Measurements from ENCODE around the gene LIN9. TPM values are rescaled to one million over a fixed set of nuclear protein-coding genes. Genes with fewer than 3 reads are reported as not detected.
"Not testable (repeated sequence)": the region's sequence is repeated elsewhere in the genome, so short reads cannot be mapped to it uniquely, and the experiment has no call there.

Gene LIN9
- total and polyA plus RNA-seq, 2 donors (not counting 3 experiments of a cell fraction or from before 2014, with no cell fraction given), result 2.5 to 7.6 TPM

DNA sequence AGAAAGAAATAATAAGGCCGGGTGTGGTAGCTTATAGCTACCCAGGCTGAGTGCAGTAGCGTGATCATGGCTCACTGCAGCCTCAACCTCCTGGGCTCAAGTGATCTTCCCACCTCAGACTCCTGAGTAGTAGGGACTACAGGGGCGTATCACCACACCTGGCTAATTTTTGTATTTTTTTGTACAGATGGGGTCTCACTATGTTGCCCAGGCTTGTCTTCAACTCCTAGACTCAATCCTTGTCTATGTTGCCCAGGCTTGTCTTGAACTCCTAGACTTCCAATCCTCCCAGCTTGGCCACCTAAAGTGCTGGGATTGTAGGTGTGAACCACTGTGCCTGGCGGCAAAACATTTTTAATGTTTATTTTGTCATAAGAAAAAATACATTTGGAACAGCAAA lies 55.0 kb downstream of the LIN9 start:
- ChIA-PET CTCF (no interaction called here), POLR2A (no interaction called here)
- Histone ChIP-seq H3K27ac (ENCODE audit: insufficient read depth, low read depth, low read length) (no peak overlapping the region), H4K20me1 (replicated peaks; ENCODE audit: control insufficient read depth, extremely low read depth, insufficient read depth, low read length) (no peaks in the 10 kb centered on the region), H3K79me2 (ENCODE audit: control insufficient read depth, insufficient read depth, low read length) (no peaks in the 10 kb centered on the region), H3K9me1 (replicated peaks; ENCODE audit: control insufficient read depth, extremely low read depth, insufficient read depth, low read length) (no peaks in the 10 kb centered on the region), H3K9me3 (replicated peaks; ENCODE audit: control insufficient read depth, insufficient read depth, low read length) (no peaks in the 10 kb centered on the region), H2AFZ (ENCODE audit: low read depth, low read length) (no peak overlapping the region), H3K4me3 (replicated peaks in 1 of 3; ENCODE audit: insufficient read depth in 1 of 3, low read depth in 1 of 3, low read length in 3 of 3) (no peak overlapping the region), H3K27me3 (ENCODE audit: control insufficient read depth in 2 of 2, insufficient read depth in 2 of 2, low read length in 2 of 2) (no peaks in the 10 kb centered on the region), H3K36me3 (ENCODE audit: control insufficient read depth in 2 of 2, extremely low read depth in 1 of 2, insufficient read depth in 2 of 2, low read length in 2 of 2) (peaks cover 0 to 4% of the 10 kb centered on the region in 2 experiments), H3K4me2 (ENCODE audit: insufficient read depth, low read length) (no peak overlapping the region), H3K4me1 (ENCODE audit: control insufficient read depth, extremely low read depth, insufficient read depth, low read length) (no peaks in the 10 kb centered on the region), H3K9ac (replicated peaks; ENCODE audit: extremely low read depth, insufficient read depth, low read length) (no peak overlapping the region)
- intact Hi-C loops (cut with micrococcal nuclease), result no loop called here
- DNase-seq (ENCODE audit: low read depth, low spot score), result no peak
- dilution Hi-C loops (cut with MboI; ENCODE audit: extremely low pct_ligation_motif_present, low sequenced_read_pairs), result no loop called here
- BruUV-seq (replicated peaks), result no TSS peak
- TF ChIP-seq JUN (IDR thresholded peaks at IDR 0.05; ENCODE audit: borderline replicate concordance, insufficient read depth, insufficient read length, low read depth) (no peak), MYC (IDR thresholded peaks at IDR 0.05; ENCODE audit: low read depth, low read length) (no peak), MAX (IDR thresholded peaks at IDR 0.05; ENCODE audit: insufficient read depth, insufficient read length) (no peak), POLR2A (IDR thresholded peaks at IDR 0.05; ENCODE audit: low read depth, low read length) (no peak), EZH2 (IDR thresholded peaks at IDR 0.05; ENCODE audit: borderline replicate concordance, low read depth, low read length, severe bottlenecking) (no peak), GATA2 (IDR thresholded peaks at IDR 0.05; ENCODE audit: insufficient read depth, insufficient read length, low read depth, low read length) (no peak), POLR2AphosphoS5 (IDR thresholded peaks at IDR 0.05; ENCODE audit: insufficient read depth, low read depth, low read length) (no peak), FOS (IDR thresholded peaks at IDR 0.05; ENCODE audit: borderline replicate concordance, insufficient read depth, low read length) (no peak)
- TF ChIP-seq, protein P1, sequence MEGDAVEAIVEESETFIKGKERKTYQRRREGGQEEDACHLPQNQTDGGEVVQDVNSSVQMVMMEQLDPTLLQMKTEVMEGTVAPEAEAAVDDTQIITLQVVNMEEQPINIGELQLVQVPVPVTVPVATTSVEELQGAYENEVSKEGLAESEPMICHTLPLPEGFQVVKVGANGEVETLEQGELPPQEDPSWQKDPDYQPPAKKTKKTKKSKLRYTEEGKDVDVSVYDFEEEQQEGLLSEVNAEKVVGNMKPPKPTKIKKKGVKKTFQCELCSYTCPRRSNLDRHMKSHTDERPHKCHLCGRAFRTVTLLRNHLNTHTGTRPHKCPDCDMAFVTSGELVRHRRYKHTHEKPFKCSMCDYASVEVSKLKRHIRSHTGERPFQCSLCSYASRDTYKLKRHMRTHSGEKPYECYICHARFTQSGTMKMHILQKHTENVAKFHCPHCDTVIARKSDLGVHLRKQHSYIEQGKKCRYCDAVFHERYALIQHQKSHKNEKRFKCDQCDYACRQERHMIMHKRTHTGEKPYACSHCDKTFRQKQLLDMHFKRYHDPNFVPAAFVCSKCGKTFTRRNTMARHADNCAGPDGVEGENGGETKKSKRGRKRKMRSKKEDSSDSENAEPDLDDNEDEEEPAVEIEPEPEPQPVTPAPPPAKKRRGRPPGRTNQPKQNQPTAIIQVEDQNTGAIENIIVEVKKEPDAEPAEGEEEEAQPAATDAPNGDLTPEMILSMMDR (IDR thresholded peaks at IDR 0.05; ENCODE audit: extremely low read depth in 1 of 2, insufficient read depth in 1 of 2, low read depth in 1 of 2, low read length in 2 of 2), result no peak
- FAIRE-seq, result no peak

GRCh38 chr1:226252841-226253240 lies 56.1 kb downstream of the LIN9 start:
- DNase-seq (ENCODE audit: low read depth, low spot score); CTCF ChIA-PET; POLR2A ChIA-PET; H3K9me1 ChIP-seq (replicated peaks; ENCODE audit: control insufficient read depth, extremely low read depth, insufficient read depth, low read length); H3K4me3 ChIP-seq (replicated peaks in 1 of 3; ENCODE audit: insufficient read depth in 1 of 3, low read depth in 1 of 3, low read length in 3 of 3); H4K20me1 ChIP-seq (replicated peaks; ENCODE audit: control insufficient read depth, extremely low read depth, insufficient read depth, low read length); dilution Hi-C loops (cut with MboI; ENCODE audit: extremely low pct_ligation_motif_present, low sequenced_read_pairs); intact Hi-C loops (cut with micrococcal nuclease); H3K4me1 ChIP-seq (ENCODE audit: control insufficient read depth, extremely low read depth, insufficient read depth, low read length); H3K9ac ChIP-seq (replicated peaks; ENCODE audit: extremely low read depth, insufficient read depth, low read length); H3K79me2 ChIP-seq (ENCODE audit: control insufficient read depth, insufficient read depth, low read length); H3K27ac ChIP-seq (ENCODE audit: insufficient read depth, low read depth, low read length); H3K9me3 ChIP-seq (replicated peaks; ENCODE audit: control insufficient read depth, insufficient read depth, low read length); H2AFZ ChIP-seq (ENCODE audit: low read depth, low read length); H3K36me3 ChIP-seq (ENCODE audit: control insufficient read depth in 2 of 2, extremely low read depth in 1 of 2, insufficient read depth in 2 of 2, low read length in 2 of 2); H3K4me2 ChIP-seq (ENCODE audit: insufficient read depth, low read length); H3K27me3 ChIP-seq (ENCODE audit: control insufficient read depth in 2 of 2, insufficient read depth in 2 of 2, low read length in 2 of 2); FAIRE-seq; BruUV-seq (replicated peaks): not testable (repeated sequence)

Measured in endothelial cell of umbilical vein (primary cell).